ENCODE data around the gene RSPH9. TPM values are rescaled to one million over a fixed set of nuclear protein-coding genes. Genes with fewer than 3 reads are reported as not detected.
"Not testable (repeated sequence)": the region's sequence is repeated elsewhere in the genome, so short reads cannot be mapped to it uniquely, and the experiment has no call there.

RSPH9 gene
- total RNA-seq, 1 experiment from 2014 or later, result not detected

GRCh38 chr6:43629104-43629504 lies 15.7 kb upstream of the RSPH9 start, which contains the start of gene GTPBP2:
Gene GTPBP2, minus strand, starts transcription at chr6:43629264. Its CDS starts 102 bp downstream, at chr6:43629162.
- peak; percentile 99 for DNase-seq (ENCODE audit: low spot score)

GRCh38 chr6:43629505-43630300 lies 15.1 kb upstream of the RSPH9 start:
- peak; percentile 98 for DNase-seq (ENCODE audit: low spot score)

- no peak for DNase-seq (ENCODE audit: low spot score)
Observed at GRCh38 chr6:43630980-43631619, 13.7 kb upstream of the RSPH9 start.

GRCh38 chr6:43633002-43633401 lies 11.8 kb upstream of the RSPH9 start:
- not testable (repeated sequence) for DNase-seq (ENCODE audit: low spot score)

- DNase-seq (ENCODE audit: low spot score), result no peak
Observed at GRCh38 chr6:43634702-43635303, 10.0 kb upstream of the RSPH9 start.

- peak; percentile 83 for DNase-seq (ENCODE audit: low spot score)
Observed at GRCh38 chr6:43635387-43636307, 9.2 kb upstream of the RSPH9 start, which contains the start of gene MAD2L1BP. Gene MAD2L1BP, plus strand, starts transcription at chr6:43635840. Its CDS starts 36 bp downstream, at chr6:43635876.

GRCh38 chr6:43636308-43636659 lies 8.6 kb upstream of the RSPH9 start:
- no peak for DNase-seq (ENCODE audit: low spot score)

- no peak for DNase-seq (ENCODE audit: low spot score)
Observed at GRCh38 chr6:43639984-43640800, 4.6 kb upstream of the RSPH9 start.

GRCh38 chr6:43645613-43645964 lies 753 bp downstream of the RSPH9 start:
- no peak for DNase-seq (ENCODE audit: low spot score)

GRCh38 chr6:43647613-43648012 lies 2.8 kb downstream of the RSPH9 start:
- no peak for DNase-seq (ENCODE audit: low spot score)

- DNase-seq (ENCODE audit: low spot score), result no peak
Observed at GRCh38 chr6:43648248-43648647, 3.4 kb downstream of the RSPH9 start.

GRCh38 chr6:43652822-43653221 lies 8.0 kb downstream of the RSPH9 start:
- DNase-seq (ENCODE audit: low spot score), result not testable (repeated sequence)

- DNase-seq (ENCODE audit: low spot score), result no peak
Observed at GRCh38 chr6:43657221-43657802, 12.5 kb downstream of the RSPH9 start.

GRCh38 chr6:43658161-43658560 lies 13.3 kb downstream of the RSPH9 start:
- no peak for DNase-seq (ENCODE audit: low spot score)

GRCh38 chr6:43662948-43663347 lies 18.1 kb downstream of the RSPH9 start:
- DNase-seq (ENCODE audit: low spot score), result not testable (repeated sequence)

GRCh38 chr6:43665376-43665775 lies 20.5 kb downstream of the RSPH9 start:
- DNase-seq (ENCODE audit: low spot score), result no peak

- DNase-seq (ENCODE audit: low spot score), result no peak
Observed at GRCh38 chr6:43666196-43666920, 21.5 kb downstream of the RSPH9 start.

- peak; percentile 80 for DNase-seq (ENCODE audit: low spot score)
Observed at GRCh38 chr6:43667245-43668150, 22.7 kb downstream of the RSPH9 start.
